ENCODE measurements around the gene ARHGAP29.

DNA sequence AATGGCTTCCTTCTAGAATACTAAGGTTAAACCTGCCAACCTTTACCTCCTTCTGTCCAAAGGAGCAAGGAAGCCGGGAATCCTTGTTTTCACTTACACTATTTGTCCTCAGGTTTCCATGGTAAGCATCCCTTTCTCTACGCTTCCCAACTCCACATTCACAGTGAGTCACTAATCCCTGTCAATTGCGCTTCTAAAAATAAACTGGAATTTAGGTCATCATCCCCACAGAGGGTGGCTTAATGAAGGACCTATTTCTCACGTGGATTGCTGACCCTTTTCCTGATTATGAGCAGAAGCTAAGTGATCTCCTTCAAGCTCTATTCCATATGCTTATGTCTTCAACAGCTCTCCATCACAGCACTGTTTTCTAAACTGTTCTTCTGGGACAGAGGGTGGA is 76.6 kb downstream of the ARHGAP29 start:
- TF ChIP-seq, protein P1, sequence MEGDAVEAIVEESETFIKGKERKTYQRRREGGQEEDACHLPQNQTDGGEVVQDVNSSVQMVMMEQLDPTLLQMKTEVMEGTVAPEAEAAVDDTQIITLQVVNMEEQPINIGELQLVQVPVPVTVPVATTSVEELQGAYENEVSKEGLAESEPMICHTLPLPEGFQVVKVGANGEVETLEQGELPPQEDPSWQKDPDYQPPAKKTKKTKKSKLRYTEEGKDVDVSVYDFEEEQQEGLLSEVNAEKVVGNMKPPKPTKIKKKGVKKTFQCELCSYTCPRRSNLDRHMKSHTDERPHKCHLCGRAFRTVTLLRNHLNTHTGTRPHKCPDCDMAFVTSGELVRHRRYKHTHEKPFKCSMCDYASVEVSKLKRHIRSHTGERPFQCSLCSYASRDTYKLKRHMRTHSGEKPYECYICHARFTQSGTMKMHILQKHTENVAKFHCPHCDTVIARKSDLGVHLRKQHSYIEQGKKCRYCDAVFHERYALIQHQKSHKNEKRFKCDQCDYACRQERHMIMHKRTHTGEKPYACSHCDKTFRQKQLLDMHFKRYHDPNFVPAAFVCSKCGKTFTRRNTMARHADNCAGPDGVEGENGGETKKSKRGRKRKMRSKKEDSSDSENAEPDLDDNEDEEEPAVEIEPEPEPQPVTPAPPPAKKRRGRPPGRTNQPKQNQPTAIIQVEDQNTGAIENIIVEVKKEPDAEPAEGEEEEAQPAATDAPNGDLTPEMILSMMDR (conservative IDR thresholded peaks at IDR 0.05), result no peak
- TF ChIP-seq ZFX (IDR thresholded peaks at IDR 0.05), result no peak

Measured in C4-2B (cell line).